ENCODE measurements around the gene TMEM220.

TMEM220 gene

DNA sequence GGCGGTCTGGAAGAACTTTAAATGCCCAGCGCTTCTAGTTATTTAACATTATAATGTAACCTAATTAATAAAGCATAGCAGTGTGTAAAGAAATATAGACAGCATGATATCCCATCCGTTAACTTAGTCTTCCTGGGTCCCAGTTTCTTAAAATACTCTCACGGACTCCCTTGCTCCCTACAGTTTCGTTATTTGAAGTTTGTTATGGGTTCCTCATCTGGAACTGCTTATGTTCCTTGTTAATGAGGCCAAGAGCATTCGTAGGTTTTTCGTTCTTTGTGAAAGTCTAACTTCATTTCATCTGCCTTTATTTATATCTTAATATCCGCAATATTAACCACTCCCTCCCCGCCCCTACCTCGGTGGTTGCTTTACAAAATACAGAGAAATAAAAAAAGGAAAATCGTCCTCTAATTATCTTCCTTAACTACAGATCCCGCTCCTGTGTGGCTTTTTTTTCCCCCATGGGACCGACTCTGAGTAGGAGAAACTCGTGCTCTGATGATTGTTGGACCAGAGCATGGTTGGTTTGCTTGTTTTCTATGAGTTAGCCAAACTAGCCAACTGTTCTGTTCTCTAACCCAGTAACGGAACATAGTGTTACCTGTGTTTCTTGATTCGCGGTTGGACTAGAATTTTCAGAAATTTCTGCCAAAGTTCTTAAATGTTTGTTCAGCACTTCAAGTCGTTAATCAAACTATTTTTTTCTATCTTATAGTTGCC is 31.6 kb downstream of the TMEM220 start:
- TF ChIP-seq NFIC (IDR thresholded peaks at IDR 0.05) (no peak), ZBTB7A (IDR thresholded peaks at IDR 0.05; ENCODE audit: low read depth) (no peak), CEBPB (IDR thresholded peaks at IDR 0.05) (no peak), TEAD4 (IDR thresholded peaks at IDR 0.05) (no peak), FOXM1 (IDR thresholded peaks at IDR 0.05; ENCODE audit: borderline replicate concordance, low read depth) (no peak)

DNA sequence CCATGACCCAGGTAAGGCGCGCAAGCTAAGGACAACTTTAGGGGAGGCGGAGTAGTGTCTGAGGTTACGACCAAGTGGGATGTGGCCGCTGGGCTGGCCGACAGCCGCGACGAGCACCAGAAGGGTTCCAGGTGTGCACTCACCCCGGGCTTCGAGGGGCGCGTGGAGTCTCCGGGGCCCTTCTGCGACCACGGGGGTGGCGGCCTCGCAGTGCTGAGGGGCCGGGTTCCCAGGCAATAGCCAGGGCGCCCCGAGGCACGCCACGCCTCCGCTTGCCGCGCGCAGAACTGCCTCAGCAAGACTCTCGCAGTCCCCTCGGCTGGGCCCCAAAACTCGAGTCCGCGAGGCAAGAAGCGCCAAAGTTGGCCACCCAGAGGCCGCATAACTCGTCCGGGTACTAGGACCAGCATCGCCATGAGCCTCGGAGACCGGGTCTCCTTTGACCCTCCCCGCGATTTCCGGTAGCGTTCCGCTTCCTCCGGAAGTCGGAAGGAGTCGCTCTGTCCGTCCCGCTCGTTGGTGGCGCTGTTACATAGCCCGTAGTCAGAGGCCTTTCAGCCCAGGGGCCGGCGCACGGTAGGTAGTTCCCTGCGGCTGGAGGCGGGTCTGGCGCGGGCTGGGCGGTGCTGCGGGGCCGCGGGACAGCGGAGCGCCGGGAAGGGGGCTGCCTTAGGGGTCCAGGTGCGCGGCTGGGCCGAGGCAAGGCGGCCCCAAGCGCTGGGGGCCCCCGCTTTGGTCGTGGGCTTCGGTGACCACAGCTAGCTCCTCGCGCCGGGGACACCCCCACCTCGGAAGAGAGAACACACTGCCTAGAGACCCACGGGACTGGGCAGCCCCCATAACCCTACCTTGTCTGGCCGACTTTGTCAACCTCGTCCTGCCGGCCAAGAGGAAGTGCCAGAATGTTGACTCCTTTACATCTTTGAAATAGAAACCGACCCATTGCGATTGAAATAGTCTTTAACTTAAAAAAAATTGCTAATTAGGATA is 32.4 kb downstream of the TMEM220 start, which contains the start of the genes ADPRM and SCO1:
Gene ADPRM (plus strand): TSS at position 503 of the 990 bp plus-strand sequence. CDS start 7,333 bp downstream, outside the sequence.
Gene SCO1 (minus strand): TSS at position 442 of the 990 bp plus-strand sequence. CDS start 26 bp downstream, at position 416.
- TF ChIP-seq, protein P1, sequence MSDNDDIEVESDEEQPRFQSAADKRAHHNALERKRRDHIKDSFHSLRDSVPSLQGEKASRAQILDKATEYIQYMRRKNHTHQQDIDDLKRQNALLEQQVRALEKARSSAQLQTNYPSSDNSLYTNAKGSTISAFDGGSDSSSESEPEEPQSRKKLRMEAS (IDR thresholded peaks at IDR 0.05), result peak; percentile 80
- TF ChIP-seq TAF1 (IDR thresholded peaks at IDR 0.05; ENCODE audit: low read depth) (peak; percentile 93), EGR1 (IDR thresholded peaks at IDR 0.05) (no peak), FOXM1 (IDR thresholded peaks at IDR 0.05; ENCODE audit: borderline replicate concordance, low read depth) (no peak), EP300 (IDR thresholded peaks at IDR 0.05; ENCODE audit: borderline replicate concordance) (no peak), CREB1 (IDR thresholded peaks at IDR 0.05; ENCODE audit: low read depth) (no peak), TCF12 (IDR thresholded peaks at IDR 0.05; ENCODE audit: low read depth) (peak; percentile 54), RAD21 (IDR thresholded peaks at IDR 0.05; ENCODE audit: low read depth) (no peak), ZBTB7A (IDR thresholded peaks at IDR 0.05; ENCODE audit: low read depth) (peak; percentile 89), CEBPB (IDR thresholded peaks at IDR 0.05) (no peak), NFIC (IDR thresholded peaks at IDR 0.05) (no peak), YY1 (IDR thresholded peaks at IDR 0.05; ENCODE audit: low read depth) (peak; percentile 82), TEAD4 (IDR thresholded peaks at IDR 0.05) (no peak)
- TF ChIP-seq, protein P2, sequence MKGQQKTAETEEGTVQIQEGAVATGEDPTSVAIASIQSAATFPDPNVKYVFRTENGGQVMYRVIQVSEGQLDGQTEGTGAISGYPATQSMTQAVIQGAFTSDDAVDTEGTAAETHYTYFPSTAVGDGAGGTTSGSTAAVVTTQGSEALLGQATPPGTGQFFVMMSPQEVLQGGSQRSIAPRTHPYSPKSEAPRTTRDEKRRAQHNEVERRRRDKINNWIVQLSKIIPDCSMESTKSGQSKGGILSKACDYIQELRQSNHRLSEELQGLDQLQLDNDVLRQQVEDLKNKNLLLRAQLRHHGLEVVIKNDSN (IDR thresholded peaks at IDR 0.05), result peak; percentile 5; the same call in 1 of the 2 replicates
- TF ChIP-seq, protein P3, sequence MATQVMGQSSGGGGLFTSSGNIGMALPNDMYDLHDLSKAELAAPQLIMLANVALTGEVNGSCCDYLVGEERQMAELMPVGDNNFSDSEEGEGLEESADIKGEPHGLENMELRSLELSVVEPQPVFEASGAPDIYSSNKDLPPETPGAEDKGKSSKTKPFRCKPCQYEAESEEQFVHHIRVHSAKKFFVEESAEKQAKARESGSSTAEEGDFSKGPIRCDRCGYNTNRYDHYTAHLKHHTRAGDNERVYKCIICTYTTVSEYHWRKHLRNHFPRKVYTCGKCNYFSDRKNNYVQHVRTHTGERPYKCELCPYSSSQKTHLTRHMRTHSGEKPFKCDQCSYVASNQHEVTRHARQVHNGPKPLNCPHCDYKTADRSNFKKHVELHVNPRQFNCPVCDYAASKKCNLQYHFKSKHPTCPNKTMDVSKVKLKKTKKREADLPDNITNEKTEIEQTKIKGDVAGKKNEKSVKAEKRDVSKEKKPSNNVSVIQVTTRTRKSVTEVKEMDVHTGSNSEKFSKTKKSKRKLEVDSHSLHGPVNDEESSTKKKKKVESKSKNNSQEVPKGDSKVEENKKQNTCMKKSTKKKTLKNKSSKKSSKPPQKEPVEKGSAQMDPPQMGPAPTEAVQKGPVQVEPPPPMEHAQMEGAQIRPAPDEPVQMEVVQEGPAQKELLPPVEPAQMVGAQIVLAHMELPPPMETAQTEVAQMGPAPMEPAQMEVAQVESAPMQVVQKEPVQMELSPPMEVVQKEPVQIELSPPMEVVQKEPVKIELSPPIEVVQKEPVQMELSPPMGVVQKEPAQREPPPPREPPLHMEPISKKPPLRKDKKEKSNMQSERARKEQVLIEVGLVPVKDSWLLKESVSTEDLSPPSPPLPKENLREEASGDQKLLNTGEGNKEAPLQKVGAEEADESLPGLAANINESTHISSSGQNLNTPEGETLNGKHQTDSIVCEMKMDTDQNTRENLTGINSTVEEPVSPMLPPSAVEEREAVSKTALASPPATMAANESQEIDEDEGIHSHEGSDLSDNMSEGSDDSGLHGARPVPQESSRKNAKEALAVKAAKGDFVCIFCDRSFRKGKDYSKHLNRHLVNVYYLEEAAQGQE (IDR thresholded peaks at IDR 0.05; ENCODE audit: low read depth), result no peak

DNA sequence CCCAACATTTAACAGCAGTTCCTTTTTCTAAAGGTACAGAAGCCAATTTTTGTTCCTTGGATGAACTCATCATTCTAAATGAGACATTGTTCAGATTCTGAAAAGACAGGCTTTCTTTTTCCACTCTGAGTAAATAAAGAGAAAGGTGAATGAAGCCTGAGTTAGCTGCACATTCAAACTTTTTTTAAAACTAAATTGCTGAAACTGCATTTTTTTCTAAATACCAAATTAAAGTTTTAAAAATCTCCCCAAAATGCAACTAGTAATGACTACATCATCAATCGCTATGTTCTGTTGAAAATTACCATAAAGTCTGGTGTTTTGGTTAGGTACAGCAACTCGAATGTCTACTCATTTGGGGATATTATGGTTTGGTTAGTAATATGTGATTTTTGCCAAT is 42.3 kb downstream of the TMEM220 start:
- no peak for TF ChIP-seq RAD21 (IDR thresholded peaks at IDR 0.05; ENCODE audit: low read depth)
- no peak for TF ChIP-seq EGR1 (IDR thresholded peaks at IDR 0.05)
- no peak for TF ChIP-seq CREB1 (IDR thresholded peaks at IDR 0.05; ENCODE audit: low read depth)
- no peak for TF ChIP-seq CEBPB (IDR thresholded peaks at IDR 0.05)
- TF ChIP-seq, protein P1 (IDR thresholded peaks at IDR 0.05), result no peak
- TF ChIP-seq TCF12 (IDR thresholded peaks at IDR 0.05; ENCODE audit: low read depth), result no peak
- no peak for TF ChIP-seq EP300 (IDR thresholded peaks at IDR 0.05; ENCODE audit: borderline replicate concordance)
- TF ChIP-seq TAF1 (IDR thresholded peaks at IDR 0.05; ENCODE audit: low read depth), result no peak
- TF ChIP-seq, protein P2 (IDR thresholded peaks at IDR 0.05), result no peak
- TF ChIP-seq, protein P3 (IDR thresholded peaks at IDR 0.05; ENCODE audit: low read depth), result no peak
- no peak for TF ChIP-seq NFIC (IDR thresholded peaks at IDR 0.05)
- no peak for TF ChIP-seq FOXM1 (IDR thresholded peaks at IDR 0.05; ENCODE audit: borderline replicate concordance, low read depth)
- TF ChIP-seq ZBTB7A (IDR thresholded peaks at IDR 0.05; ENCODE audit: low read depth), result no peak
- no peak for TF ChIP-seq TEAD4 (IDR thresholded peaks at IDR 0.05)
- no peak for TF ChIP-seq YY1 (IDR thresholded peaks at IDR 0.05; ENCODE audit: low read depth)

DNA sequence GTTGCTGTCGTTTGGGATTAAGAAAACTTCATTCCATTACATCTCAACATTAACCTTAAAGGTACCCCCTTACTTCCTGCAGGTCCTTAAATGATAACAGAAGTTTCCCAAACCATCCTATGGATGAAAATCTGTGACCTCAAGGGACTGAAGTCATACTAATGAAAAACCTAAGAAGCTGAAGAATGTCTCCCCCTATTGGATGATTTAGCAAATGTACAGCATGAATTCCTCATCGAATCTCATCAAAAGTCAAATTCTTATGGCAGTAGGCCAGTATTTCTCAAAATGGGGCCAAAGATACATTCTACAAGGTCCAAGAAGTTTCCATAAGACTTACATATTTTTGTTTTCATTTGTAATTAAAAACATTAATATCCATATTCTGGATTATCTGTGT is 46.0 kb downstream of the TMEM220 start:
- TF ChIP-seq, protein P2 (IDR thresholded peaks at IDR 0.05), result no peak
- TF ChIP-seq RAD21 (IDR thresholded peaks at IDR 0.05; ENCODE audit: low read depth) (no peak), FOXM1 (IDR thresholded peaks at IDR 0.05; ENCODE audit: borderline replicate concordance, low read depth) (no peak), EP300 (IDR thresholded peaks at IDR 0.05; ENCODE audit: borderline replicate concordance) (no peak), YY1 (IDR thresholded peaks at IDR 0.05; ENCODE audit: low read depth) (no peak), ZBTB7A (IDR thresholded peaks at IDR 0.05; ENCODE audit: low read depth) (no peak), EGR1 (IDR thresholded peaks at IDR 0.05) (no peak)
